KMS-11 (cell line): ENCODE results near the gene PRKCI.

Experiments used
- H2AFZ ChIP-seq: fragments of 200-600 bp; sonication (generic); 2 replicates; pipeline ENCODE4 v1.6.1; 2016; ENCODE audit warnings: antibody characterized with exemption, mixed run types, low read depth
- H3K27ac ChIP-seq: fragments of 200-600 bp; sonication (generic); 2 replicates; pipeline ENCODE4 v1.6.1; 2016; ENCODE audit warnings: mild to moderate bottlenecking, mixed run types
- H3K27me3 ChIP-seq: fragments of 200-600 bp; sonication (generic); 2 replicates; pipeline ENCODE4 v1.6.1; 2017; ENCODE audit warnings: mild to moderate bottlenecking, low read depth, mixed run types, moderate library complexity; ENCODE audit not compliant: insufficient read depth
- H3K36me3 ChIP-seq: fragments of 200-600 bp; sonication (generic); 2 replicates; pipeline ENCODE4 v1.6.1; 2017; ENCODE audit warnings: mild to moderate bottlenecking, mixed run types; ENCODE audit not compliant: insufficient read depth
- H3K4me1 ChIP-seq: fragments of 200-600 bp; sonication (generic); 2 replicates; pipeline ENCODE4 v1.6.1; 2016; ENCODE audit warnings: mild to moderate bottlenecking, low read depth, mixed run types; ENCODE audit not compliant: poor library complexity, severe bottlenecking
- H3K4me2 ChIP-seq: fragments of 200-600 bp; sonication (generic); 2 replicates; pipeline ENCODE4 v1.7.0; 2016; ENCODE audit warnings: mild to moderate bottlenecking, mixed run types
- H3K4me3 ChIP-seq: fragments of 200-600 bp; sonication (generic); IDR thresholded peaks from 2 replicates; pipeline ENCODE4 v1.6.1; 2017; ENCODE audit warnings: low read depth, low read length, mixed read lengths; ENCODE audit not compliant: insufficient read depth
- H3K79me2 ChIP-seq: fragments of 200-600 bp; sonication (generic); 2 replicates; pipeline ENCODE4 v1.6.1; 2016; ENCODE audit warnings: low read depth, mixed run types; ENCODE audit not compliant: insufficient read depth
- H3K9ac ChIP-seq: fragments of 200-600 bp; sonication (generic); 2 replicates; pipeline ENCODE4 v1.6.1; 2016; ENCODE audit warnings: mild to moderate bottlenecking, mixed run types
- H4K20me1 ChIP-seq: fragments of 200-600 bp; sonication (generic); 2 replicates; pipeline ENCODE4 v1.6.1; 2016; ENCODE audit warnings: mild to moderate bottlenecking, mixed run types; ENCODE audit not compliant: insufficient read depth
- TF ChIP-seq, protein P1 (sequence below): fragments of 200-600 bp; sonication (generic); conservative IDR thresholded peaks from 2 replicates; pipeline ENCODE4 v1.6.1; 2017; ENCODE audit warnings: low read depth, mild to moderate bottlenecking, antibody characterized with exemption, low read length, moderate library complexity, mixed read lengths

PRKCI gene

DNA sequence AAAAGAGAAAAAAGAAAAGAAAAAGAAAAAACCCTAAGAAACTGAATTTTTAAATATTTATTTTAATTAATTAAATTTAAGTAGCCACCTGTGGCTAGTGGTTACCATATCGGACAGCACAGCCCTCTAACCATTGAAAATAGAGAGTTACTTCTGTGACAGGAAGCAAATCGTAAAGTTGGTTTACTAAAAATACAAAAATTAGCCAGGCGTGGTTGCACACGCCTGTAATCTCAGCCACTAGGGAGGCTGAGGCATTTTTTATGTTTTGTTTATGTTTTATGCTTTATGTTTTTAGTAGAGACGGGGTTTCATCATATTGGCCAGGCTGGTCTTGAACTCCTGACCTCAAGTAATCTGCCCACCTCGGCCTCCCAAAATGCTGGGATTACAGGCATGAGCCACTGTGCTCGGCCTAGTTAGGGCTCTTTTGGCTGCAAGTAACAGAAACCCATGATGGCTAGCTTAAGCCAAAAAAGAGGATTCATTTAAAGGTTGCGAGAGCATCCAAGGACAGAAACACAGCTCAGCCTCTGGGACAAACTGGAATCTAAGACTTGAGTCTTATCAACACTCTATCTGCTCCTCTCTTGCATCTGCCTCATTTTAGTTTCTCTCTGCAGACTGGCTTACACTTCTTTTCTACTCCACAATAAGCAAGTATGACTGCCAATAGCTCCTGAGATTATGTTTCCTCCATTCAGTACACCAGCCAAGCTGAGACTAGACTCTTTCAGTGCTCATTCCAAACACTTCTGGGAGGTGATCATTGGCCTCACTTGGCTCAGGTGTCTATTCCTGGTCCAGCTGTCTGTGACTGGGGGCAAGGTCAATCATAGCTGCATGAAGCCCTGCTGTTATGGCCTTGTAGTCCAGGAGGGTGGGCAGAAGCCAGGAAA is 128.5 kb downstream of the PRKCI start:
- Histone ChIP-seq H3K4me1 (peaks cover 38% of the 10 kb centered on the region), H3K27me3 (no peaks in the 10 kb centered on the region; the same call in 1 of the 2 replicates), H3K79me2 (no peaks in the 10 kb centered on the region), H3K36me3 (no peaks in the 10 kb centered on the region), H3K4me3 (no peak overlapping the region), H4K20me1 (no peaks in the 10 kb centered on the region), H2AFZ (no peak overlapping the region), H3K4me2 (no peak overlapping the region), H3K9ac (no peak overlapping the region), H3K27ac (no peak overlapping the region)
- TF ChIP-seq, protein P1, sequence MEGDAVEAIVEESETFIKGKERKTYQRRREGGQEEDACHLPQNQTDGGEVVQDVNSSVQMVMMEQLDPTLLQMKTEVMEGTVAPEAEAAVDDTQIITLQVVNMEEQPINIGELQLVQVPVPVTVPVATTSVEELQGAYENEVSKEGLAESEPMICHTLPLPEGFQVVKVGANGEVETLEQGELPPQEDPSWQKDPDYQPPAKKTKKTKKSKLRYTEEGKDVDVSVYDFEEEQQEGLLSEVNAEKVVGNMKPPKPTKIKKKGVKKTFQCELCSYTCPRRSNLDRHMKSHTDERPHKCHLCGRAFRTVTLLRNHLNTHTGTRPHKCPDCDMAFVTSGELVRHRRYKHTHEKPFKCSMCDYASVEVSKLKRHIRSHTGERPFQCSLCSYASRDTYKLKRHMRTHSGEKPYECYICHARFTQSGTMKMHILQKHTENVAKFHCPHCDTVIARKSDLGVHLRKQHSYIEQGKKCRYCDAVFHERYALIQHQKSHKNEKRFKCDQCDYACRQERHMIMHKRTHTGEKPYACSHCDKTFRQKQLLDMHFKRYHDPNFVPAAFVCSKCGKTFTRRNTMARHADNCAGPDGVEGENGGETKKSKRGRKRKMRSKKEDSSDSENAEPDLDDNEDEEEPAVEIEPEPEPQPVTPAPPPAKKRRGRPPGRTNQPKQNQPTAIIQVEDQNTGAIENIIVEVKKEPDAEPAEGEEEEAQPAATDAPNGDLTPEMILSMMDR, result no peak

DNA sequence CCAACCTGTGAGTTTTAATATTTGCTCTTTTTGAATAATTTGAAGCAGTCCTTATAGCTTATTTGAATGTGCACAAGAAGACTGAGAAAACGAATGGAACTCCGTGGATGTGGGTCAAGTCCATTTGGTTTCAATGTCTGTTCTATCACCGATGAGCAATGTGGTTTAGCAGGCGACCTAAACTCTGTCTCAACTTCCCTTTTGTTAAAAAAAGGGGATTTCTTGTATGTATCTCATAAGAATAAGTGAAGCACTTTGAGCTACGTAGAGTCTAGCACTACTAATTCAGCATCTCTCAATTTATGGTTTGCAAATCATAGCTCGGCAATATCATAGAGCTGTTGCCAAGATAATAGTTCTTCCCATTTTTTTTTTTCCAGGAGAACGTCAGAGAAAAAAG is 130.7 kb downstream of the PRKCI start:
- no peak overlapping the region for H3K4me2 ChIP-seq

DNA sequence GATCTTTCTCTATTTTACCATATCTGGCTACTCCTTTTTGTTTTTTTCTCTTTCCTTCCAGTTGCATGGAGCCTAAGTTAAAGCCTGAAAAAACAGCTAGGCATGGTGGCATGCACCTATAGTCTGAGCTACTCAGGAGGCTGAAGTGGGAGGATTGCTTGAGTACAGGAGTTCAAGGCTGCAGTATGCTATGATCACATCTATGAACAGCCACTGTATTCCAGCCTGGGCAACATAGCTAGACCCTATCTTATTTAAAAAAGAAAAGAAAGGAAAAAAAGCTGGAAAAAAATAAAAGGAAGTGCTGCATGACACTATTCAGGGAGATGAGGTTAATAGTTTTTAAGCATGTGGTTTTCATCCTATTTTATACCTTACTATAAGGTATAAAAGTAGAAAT is 131.3 kb downstream of the PRKCI start:
- H3K4me1 ChIP-seq, result peaks cover 37% of the 10 kb centered on the region
- H3K4me3 ChIP-seq, result no peak overlapping the region
- no peak overlapping the region for H3K9ac ChIP-seq
- TF ChIP-seq, protein P1, result no peak
- no peaks in the 10 kb centered on the region for H3K36me3 ChIP-seq
- H3K27me3 ChIP-seq, result no peaks in the 10 kb centered on the region; the same call in 1 of the 2 replicates
- H2AFZ ChIP-seq, result peak overlapping the region; percentile 11; the same call in 1 of the 2 replicates
- H3K79me2 ChIP-seq, result peaks cover 4% of the 10 kb centered on the region; the same call in 1 of the 2 replicates
- no peak overlapping the region for H3K4me2 ChIP-seq
- H3K27ac ChIP-seq, result 0 out of 2 replicates have a peak overlapping the region, but pooled peaks have one; percentile 96
- no peaks in the 10 kb centered on the region for H4K20me1 ChIP-seq

More for the DNA sequence above, 130.7 kb downstream of the PRKCI start:
- no peaks in the 10 kb centered on the region; the same call in 1 of the 2 replicates for H3K27me3 ChIP-seq
- no peak overlapping the region for H3K4me3 ChIP-seq
- H3K27ac ChIP-seq, result no peak overlapping the region
- peaks cover 37% of the 10 kb centered on the region for H3K4me1 ChIP-seq
- no peak overlapping the region for H2AFZ ChIP-seq
- no peaks in the 10 kb centered on the region for H3K36me3 ChIP-seq
- no peak overlapping the region for H3K9ac ChIP-seq
- no peaks in the 10 kb centered on the region for H4K20me1 ChIP-seq
- TF ChIP-seq, protein P1, result no peak
- no peaks in the 10 kb centered on the region for H3K79me2 ChIP-seq

DNA sequence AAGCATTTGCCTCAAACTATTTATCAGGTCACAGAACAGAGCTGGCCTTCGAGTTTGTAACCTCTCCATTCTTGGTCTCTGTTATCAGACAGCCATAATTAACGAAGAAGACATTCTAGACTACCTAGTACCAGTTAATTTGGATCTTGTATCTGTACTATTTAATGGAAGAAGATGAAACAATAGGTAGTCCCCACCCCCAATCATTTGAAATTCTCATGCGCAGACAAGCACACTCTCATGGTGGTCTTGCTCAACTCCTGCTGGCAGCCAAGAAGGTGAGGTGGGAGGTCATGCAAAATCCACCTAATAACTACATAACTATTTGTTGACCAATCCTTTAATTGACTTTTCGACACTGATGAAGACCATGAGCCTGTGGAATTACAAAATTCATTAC is 132.5 kb downstream of the PRKCI start:
- TF ChIP-seq, protein P1, result no peak
- no peaks in the 10 kb centered on the region; the same call in 1 of the 2 replicates for H3K27me3 ChIP-seq
- no peak overlapping the region for H3K4me3 ChIP-seq
- H3K4me2 ChIP-seq, result peak overlapping the region; percentile 84
- peak overlapping the region; percentile 45 for H2AFZ ChIP-seq
- H3K27ac ChIP-seq, result peak overlapping the region; percentile 96
- peak overlapping the region; percentile 84 for H3K9ac ChIP-seq
- no peaks in the 10 kb centered on the region for H4K20me1 ChIP-seq
- H3K4me1 ChIP-seq, result peaks cover 47% of the 10 kb centered on the region
- H3K36me3 ChIP-seq, result no peaks in the 10 kb centered on the region
- H3K79me2 ChIP-seq, result peaks cover 16% of the 10 kb centered on the region
